Endodermal cell (in vitro differentiated cells): ENCODE results near the gene RIMS1. TPM values are rescaled to one million over a fixed set of nuclear protein-coding genes. Genes with fewer than 3 reads are reported as not detected.

Experiments
- DNase-seq: peaks from one replicate; pipeline ENCODE4 v3.0.0-alpha.2; 2017
- H3K27ac ChIP-seq: 2 replicates; pipeline ENCODE4 v1.5.1; 2013; ENCODE audit warnings: mild to moderate bottlenecking, low read depth, low read length, moderate library complexity
- H3K27me3 ChIP-seq: 2 replicates; pipeline ENCODE4 v1.6.1; 2013; ENCODE audit warnings: mild to moderate bottlenecking, low read length, moderate library complexity; ENCODE audit not compliant: insufficient read depth, control insufficient read depth, poor library complexity, severe bottlenecking
- H3K36me3 ChIP-seq: 2 replicates; pipeline ENCODE4 v1.7.0; 2013; ENCODE audit warnings: mild to moderate bottlenecking, low read length, moderate library complexity; ENCODE audit not compliant: control insufficient read depth, insufficient read depth
- H3K4me1 ChIP-seq: one replicate; pipeline ENCODE4 v1.7.0; 2013; ENCODE audit warnings: low read length; ENCODE audit not compliant: control insufficient read depth, insufficient read depth
- H3K4me3 ChIP-seq: 2 replicates; pipeline ENCODE4 v1.5.1; 2013; ENCODE audit warnings: mild to moderate bottlenecking, low read length, moderate library complexity
- H3K9ac ChIP-seq: 2 replicates; pipeline ENCODE4 v1.6.1; 2013; ENCODE audit warnings: mild to moderate bottlenecking, low read length, moderate library complexity; ENCODE audit not compliant: poor library complexity, severe bottlenecking; ENCODE audit errors: extremely low read depth
- H3K9me3 ChIP-seq: 2 replicates; pipeline ENCODE4 v1.6.1; 2013; ENCODE audit warnings: mild to moderate bottlenecking, low read length, moderate library complexity; ENCODE audit not compliant: control insufficient read depth
- H3K27ac Mint-ChIP-seq: 2 replicates; pipeline ENCODE4 v1.8.0; 2020; ENCODE audit warnings: mixed read lengths
- H3K27me3 Mint-ChIP-seq: 2 replicates; pipeline ENCODE4 v1.8.0; 2021; ENCODE audit warnings: mild to moderate bottlenecking, mixed read lengths; ENCODE audit not compliant: insufficient read depth
- H3K36me3 Mint-ChIP-seq: 2 replicates; pipeline ENCODE4 v1.8.0; 2020; ENCODE audit warnings: low read depth, mixed read lengths
- H3K4me1 Mint-ChIP-seq: 2 replicates; pipeline ENCODE4 v1.8.0; 2020; ENCODE audit warnings: mixed read lengths
- H3K4me3 Mint-ChIP-seq: 2 replicates; pipeline ENCODE4 v1.8.0; 2020; ENCODE audit warnings: mild to moderate bottlenecking, moderate library complexity, mixed read lengths
- H3K9me3 Mint-ChIP-seq: 2 replicates; pipeline ENCODE4 v1.8.0; 2020; ENCODE audit warnings: mild to moderate bottlenecking, mixed read lengths
- CTCF ChIP-seq: fragments of 200-600 bp; sonication (generic); conservative IDR thresholded peaks from 2 replicates; pipeline ENCODE4 v1.5.0; 2021; ENCODE audit warnings: antibody characterized with exemption, mild to moderate bottlenecking
- WGBS, 2 experiments: methylation state at CpG; one replicate each; pipeline versions ENCODE4 v1.1.5 to v1.1.7; 2013; ENCODE audit warnings: missing lambda C conversion rate in 2 of 2, mixed read lengths in 1 of 2; ENCODE audit not compliant: insufficient coverage in 1 of 2, insufficient read length in 1 of 2; 5-methylcytosine and 5-hydroxymethylcytosine counted together
- total RNA-seq, 2 donors: library from RNA; stranded (reverse); fragmentation: NEBNext Ultra II Directional in 1 of 2; extraction: Animal tissue kit (Norgen Biotek cat#: 25700) in 1 of 2; gene quantifications; 2 replicates in 1 of 2; 3 replicates in 1 of 2; pipeline ENCODE4 v1.2.1, GENCODE V29; 2021

RIMS1 gene
- total RNA-seq, 2 donors from 2014 or later: 1.1 to 1.6 TPM

DNA sequence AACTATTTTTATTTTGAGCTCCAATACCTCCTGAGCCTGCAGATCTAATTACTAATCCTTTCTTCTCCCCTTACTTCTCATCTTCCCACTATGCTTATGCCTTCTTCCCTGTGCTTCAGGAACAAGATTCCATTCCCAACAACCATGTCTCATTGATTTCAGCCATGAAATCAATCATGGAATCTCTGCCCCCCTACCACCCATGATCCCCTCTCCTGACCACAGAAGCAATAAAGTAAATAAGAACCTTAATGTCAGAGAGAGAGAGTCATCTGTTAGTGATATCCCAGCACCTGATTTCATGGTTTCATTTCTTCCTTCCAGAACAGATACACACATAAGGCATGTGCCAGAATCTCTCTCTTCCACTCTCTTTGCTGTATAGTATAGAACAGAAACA is 395.9 kb downstream of the RIMS1 start:
- Histone ChIP-seq H3K9me3 (no peaks in the 10 kb centered on the region), H3K9ac (no peak overlapping the region), H3K36me3 (no peaks in the 10 kb centered on the region), H3K27ac (no peak overlapping the region), H3K27me3 (no peaks in the 10 kb centered on the region), H3K4me1 (no peaks in the 10 kb centered on the region), H3K4me3 (no peak overlapping the region)
- no peak for TF ChIP-seq CTCF
- no peak for DNase-seq
- Mint-ChIP-seq H3K9me3 (no peaks in the 10 kb centered on the region), H3K4me1 (no peaks in the 10 kb centered on the region), H3K36me3 (no peaks in the 10 kb centered on the region), H3K27ac (no peak overlapping the region), H3K27me3 (no peaks in the 10 kb centered on the region), H3K4me3 (no peak overlapping the region)

DNA sequence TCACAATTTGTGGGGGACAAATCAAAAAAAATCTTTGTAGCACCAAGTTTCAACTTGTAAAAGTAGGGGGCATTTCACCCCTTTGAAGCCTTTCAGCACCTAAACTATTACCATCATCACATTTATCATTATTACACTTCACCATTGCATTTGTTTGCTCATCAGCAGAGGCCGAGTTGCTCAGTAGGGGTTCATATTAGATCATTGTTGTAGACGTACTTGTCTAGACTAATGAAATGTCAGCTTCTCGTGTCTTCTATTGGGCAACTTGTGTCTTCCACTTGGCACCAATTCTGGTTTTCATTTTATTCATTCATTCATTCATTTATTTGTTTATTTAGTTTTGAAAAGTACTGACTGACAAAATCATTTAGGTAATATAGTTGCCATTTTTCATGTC is 397.2 kb downstream of the RIMS1 start:
- Histone ChIP-seq H3K36me3 (no peaks in the 10 kb centered on the region), H3K9me3 (no peaks in the 10 kb centered on the region), H3K9ac (no peak overlapping the region), H3K4me1 (no peaks in the 10 kb centered on the region), H3K27ac (no peak overlapping the region), H3K27me3 (no peaks in the 10 kb centered on the region), H3K4me3 (no peak overlapping the region)
- Mint-ChIP-seq H3K27me3 (no peaks in the 10 kb centered on the region), H3K9me3 (no peaks in the 10 kb centered on the region), H3K27ac (no peak overlapping the region), H3K4me3 (no peak overlapping the region), H3K36me3 (no peaks in the 10 kb centered on the region), H3K4me1 (no peaks in the 10 kb centered on the region)
- DNase-seq: no peak
- 93% methylated on average over 3 of the region's 3 CpGs; no CpG with 5 or more reads in 1 of the 2 experiments for WGBS, 2 experiments
- no peak for TF ChIP-seq CTCF

DNA sequence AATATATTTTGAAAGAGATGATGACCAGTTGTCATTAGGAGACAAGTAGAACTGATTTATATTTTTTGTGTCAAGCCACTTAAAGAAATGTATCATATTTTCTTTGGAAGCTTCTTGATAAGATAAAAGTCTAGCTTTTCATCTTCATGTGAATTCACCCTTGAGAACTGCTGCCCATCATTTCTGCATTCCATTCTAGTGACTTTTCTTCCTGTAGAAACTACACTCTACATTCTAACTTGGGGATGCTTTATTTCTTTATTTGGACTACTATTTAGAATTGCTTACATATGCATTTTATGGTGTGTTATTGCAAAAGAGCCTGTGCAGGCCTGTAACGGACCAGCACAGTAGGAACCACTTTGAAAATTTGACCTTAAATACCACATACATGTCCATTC is 400.6 kb downstream of the RIMS1 start:
- H3K4me3 ChIP-seq: no peak overlapping the region
- WGBS, 2 experiments: 100% methylated on average over 1 of the region's 1 CpG; no CpG with 5 or more reads in 1 of the 2 experiments
- Mint-ChIP-seq H3K27me3 (no peaks in the 10 kb centered on the region), H3K27ac (no peak overlapping the region), H3K4me1 (no peaks in the 10 kb centered on the region), H3K9me3 (no peaks in the 10 kb centered on the region), H3K36me3 (no peaks in the 10 kb centered on the region), H3K4me3 (no peak overlapping the region)
- no peak overlapping the region for H3K9ac ChIP-seq
- no peaks in the 10 kb centered on the region for H3K27me3 ChIP-seq
- no peak overlapping the region for H3K27ac ChIP-seq
- no peaks in the 10 kb centered on the region for H3K4me1 ChIP-seq
- no peak for DNase-seq
- no peak for TF ChIP-seq CTCF
- H3K9me3 ChIP-seq: no peaks in the 10 kb centered on the region
- H3K36me3 ChIP-seq: no peaks in the 10 kb centered on the region
